ENCODE results near the gene HAUS7. TPM values are rescaled to one million over a fixed set of nuclear protein-coding genes. Genes with fewer than 3 reads are reported as not detected.

HAUS7 gene
- polyA plus RNA-seq, 4 donors = 20.5 to 25.8 (median 25.5) TPM

GRCh38 chrX:153443476-153444332, 26.7 kb downstream of the HAUS7 start:
- DNase-seq (ENCODE audit: low read depth in 4 of 4, low spot score in 3 of 4) = no peak

- DNase-seq (ENCODE audit: low read depth in 4 of 4, low spot score in 3 of 4) = no peak
These were observed 27.9 kb downstream of the HAUS7 start for GRCh38 chrX:153442463-153442862.

DNA sequence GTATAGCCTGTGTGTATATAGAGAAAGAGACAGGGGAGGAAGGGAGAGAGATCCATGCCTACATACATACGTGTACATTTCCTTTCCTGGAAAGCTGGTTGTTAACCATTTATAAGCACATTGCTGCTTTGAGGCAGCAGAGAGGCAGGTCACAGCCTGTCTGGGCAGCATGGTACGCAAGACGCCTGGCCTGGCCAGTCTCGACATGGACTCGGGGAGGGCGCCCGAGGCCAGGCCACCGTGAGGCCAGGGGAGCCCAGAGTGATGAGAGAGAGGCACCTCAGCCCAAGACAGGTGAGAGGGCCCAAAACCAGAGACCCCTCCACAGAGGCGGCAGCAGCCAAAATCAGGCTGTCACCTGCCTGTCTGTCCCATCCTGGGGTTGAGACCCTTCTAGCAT, 28.4 kb downstream of the HAUS7 start:
- DNase-seq (ENCODE audit: low read depth in 4 of 4, low spot score in 3 of 4) = no peak

DNA sequence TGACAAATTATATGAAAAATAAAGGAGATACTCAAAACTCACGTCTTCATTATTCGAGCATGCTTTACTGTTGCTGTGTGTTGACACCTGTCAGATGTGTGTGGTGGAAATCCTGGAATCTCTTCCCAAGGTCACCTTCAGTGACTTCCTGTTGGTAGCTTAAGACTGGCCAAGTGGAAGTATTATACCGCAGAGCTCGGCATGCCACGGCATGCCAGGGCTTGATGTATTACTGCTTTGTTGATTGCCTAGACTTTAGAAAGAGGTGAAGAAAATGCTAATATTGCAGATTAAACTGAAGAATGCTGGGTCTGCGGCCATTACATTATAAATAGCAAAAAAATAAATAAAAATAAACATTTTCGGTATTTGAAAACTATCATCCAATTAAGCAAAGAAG, 29.1 kb downstream of the HAUS7 start:
- no peak for DNase-seq (ENCODE audit: low read depth in 4 of 4, low spot score in 3 of 4)

DNA sequence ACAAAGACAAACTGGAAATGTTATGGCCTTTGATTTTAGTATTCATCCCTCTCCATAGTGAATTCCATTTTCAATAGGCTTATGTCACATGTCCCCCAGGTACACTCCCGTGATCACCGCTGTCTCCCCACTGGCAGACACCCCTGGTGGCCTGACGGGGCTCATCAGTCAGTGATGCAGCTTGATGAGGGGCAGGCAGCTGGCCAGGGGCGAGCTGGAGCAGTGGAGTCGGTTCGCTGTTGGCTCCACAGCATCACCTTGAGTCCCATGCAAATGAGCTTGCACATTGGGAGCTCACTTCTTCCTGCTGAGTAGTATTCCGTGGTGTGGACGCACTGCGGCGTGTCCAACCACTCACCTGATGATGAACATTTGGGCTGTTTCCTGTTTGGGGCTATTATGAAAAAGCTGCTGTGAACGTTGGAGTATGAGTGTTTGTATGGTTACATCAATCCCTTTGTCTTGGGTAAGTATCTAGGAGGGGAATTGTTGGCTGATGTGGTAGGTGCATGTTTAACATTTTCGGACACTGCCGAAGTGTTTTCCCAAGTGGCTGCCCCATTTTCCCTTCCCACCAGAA, 29.7 kb downstream of the HAUS7 start:
- no peak for DNase-seq (ENCODE audit: low read depth in 4 of 4, low spot score in 3 of 4)

- DNase-seq (ENCODE audit: low read depth in 4 of 4, low spot score in 3 of 4) = no peak
These were observed 30.4 kb downstream of the HAUS7 start for GRCh38 chrX:153439977-153440376.

DNA sequence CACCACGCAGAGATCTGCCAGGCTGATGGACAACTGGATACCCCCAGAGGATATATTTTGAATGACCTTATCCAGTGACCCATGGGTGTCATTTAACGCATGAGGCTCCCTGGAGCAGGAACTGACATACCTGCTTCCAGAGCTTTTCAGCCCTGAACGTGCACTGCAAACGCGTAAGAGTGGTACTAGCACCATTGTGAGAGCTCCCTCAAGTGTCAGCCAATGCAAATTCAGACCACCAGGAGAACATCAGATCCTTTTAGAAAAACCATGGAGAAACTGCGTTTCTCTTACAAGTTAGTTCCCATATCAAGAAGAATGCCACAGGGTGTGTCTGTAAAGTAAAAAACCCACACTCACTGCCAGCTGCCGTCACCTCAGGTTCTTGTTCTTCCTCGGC, 31.8 kb downstream of the HAUS7 start:
- DNase-seq (ENCODE audit: low read depth in 4 of 4, low spot score in 3 of 4) = peak in 1 of 4 donors; percentile 6

DNA sequence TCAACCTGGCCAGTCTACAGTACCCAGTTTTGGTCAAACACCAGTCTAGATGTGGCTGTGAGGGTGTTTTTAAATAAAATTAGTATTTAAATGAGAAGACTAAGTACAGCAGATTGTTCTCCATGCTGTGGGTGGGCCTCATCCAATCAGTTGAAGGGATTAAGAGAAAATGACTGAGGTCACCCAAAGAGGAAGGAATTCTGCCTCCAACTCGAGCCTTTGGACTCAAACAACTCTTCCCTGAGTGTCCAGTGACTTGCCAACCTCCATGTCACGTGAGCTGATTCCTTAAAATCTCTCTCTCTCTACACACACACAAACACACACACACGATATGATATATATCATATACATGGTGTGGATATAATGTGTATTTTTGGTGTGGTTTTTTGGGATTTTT, 34.5 kb downstream of the HAUS7 start:
- no peak for DNase-seq (ENCODE audit: low read depth in 4 of 4, low spot score in 3 of 4)

DNA sequence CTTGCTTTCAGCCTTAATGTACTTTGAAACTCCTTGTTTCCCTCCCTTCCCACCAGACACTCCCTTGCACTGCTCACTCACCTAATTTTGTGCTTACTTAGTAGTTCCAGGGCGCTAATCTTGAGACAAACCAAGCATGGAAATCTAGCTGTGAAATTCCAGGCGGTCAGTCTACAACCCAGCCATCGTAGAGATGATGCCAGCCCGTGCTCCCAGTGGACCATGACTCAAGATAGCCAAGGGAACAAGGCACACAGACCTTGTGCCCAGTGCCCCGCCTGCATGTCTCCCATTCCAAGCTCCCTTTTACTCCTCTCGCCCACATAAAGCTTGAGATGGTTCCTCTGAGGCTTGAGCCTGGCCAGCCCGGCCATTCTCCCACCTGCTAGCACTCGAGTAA, 35.6 kb downstream of the HAUS7 start:
- DNase-seq (ENCODE audit: low read depth in 4 of 4, low spot score in 3 of 4) = no peak

- DNase-seq (ENCODE audit: low read depth in 4 of 4, low spot score in 3 of 4) = no peak
These were observed 36.5 kb downstream of the HAUS7 start for GRCh38 chrX:153433781-153434285.

- no peak for DNase-seq (ENCODE audit: low read depth in 4 of 4, low spot score in 3 of 4)
These were observed 37.2 kb downstream of the HAUS7 start for GRCh38 chrX:153433161-153433680.

GRCh38 chrX:153430796-153431195, 39.6 kb downstream of the HAUS7 start:
- DNase-seq (ENCODE audit: low read depth in 4 of 4, low spot score in 3 of 4) = no peak

DNA sequence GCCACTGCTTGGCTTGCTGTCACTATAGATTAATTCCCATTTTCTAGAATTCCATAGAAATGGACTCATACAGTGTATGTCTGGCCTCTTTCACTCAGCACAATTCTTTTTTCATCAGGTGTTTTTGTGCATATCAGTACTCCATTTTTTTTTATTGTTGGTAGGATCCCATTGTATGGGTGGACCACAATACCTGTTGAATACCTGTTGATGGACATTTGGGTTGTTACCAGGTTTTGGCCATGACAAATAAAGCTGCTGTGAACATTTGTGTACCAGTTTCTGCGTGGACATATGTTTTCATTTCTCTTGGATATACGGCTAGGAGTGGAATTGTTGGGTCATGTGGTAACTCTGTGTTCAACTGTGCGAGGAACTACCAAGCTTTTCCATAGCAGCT, 44.2 kb downstream of the HAUS7 start:
- DNase-seq (ENCODE audit: low read depth in 4 of 4, low spot score in 3 of 4) = no peak

GRCh38 chrX:153423652-153424051, 46.7 kb downstream of the HAUS7 start:
- DNase-seq (ENCODE audit: low read depth in 4 of 4, low spot score in 3 of 4) = no peak

- no peak for DNase-seq (ENCODE audit: low read depth in 4 of 4, low spot score in 3 of 4)
These were observed 48.5 kb downstream of the HAUS7 start for GRCh38 chrX:153421856-153422255.

GRCh38 chrX:153420851-153421599, 49.4 kb downstream of the HAUS7 start:
- no peak for DNase-seq (ENCODE audit: low read depth in 4 of 4, low spot score in 3 of 4)

DNA sequence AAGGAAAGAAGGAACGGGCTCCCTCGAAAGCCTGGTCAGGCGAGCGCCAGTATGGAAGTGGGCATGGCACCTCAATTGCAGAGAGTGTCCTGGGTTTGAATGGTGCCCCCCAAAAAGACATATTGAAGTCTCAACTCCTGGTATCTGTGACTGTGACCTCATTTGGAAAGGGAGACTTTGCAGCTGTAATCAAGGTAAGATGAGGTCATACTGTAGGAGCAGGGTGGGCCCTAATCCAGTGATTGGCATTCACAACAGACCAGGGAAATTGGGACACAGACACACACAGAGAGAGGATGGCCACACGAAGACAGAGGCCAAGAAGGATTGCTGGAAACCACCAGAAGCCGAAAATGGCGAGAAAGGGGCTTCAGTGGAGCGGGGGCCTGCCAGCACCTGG, 52.7 kb downstream of the HAUS7 start:
- DNase-seq (ENCODE audit: low read depth in 4 of 4, low spot score in 3 of 4) = no peak

GRCh38 chrX:153416781-153417450, 53.5 kb downstream of the HAUS7 start:
- no peak for DNase-seq (ENCODE audit: low read depth in 4 of 4, low spot score in 3 of 4)

- DNase-seq (ENCODE audit: low read depth in 4 of 4, low spot score in 3 of 4) = no peak
These were observed 55.4 kb downstream of the HAUS7 start for GRCh38 chrX:153414856-153415510.

GRCh38 chrX:153413731-153414130, 56.6 kb downstream of the HAUS7 start:
- DNase-seq (ENCODE audit: low read depth in 4 of 4, low spot score in 3 of 4) = no peak
